ENCODE measurements around the gene CPNE2.

GRCh38 chr16:57123216-57123973, 31.0 kb downstream of the CPNE2 start:
- TF ChIP-seq CTCF (IDR thresholded peaks at IDR 0.05) = no peak
- TF ChIP-seq POLR2A (IDR thresholded peaks at IDR 0.05) = no peak
- TF ChIP-seq EP300 (IDR thresholded peaks at IDR 0.05) = no peak
- TF ChIP-seq POLR2AphosphoS5 (IDR thresholded peaks at IDR 0.05) = no peak
